Psoas muscle (tissue), 8 donors: ENCODE data around the gene FSTL4. TPM values are rescaled to one million over a fixed set of nuclear protein-coding genes. Genes with fewer than 3 reads are reported as not detected.

Experiments used
- ATAC-seq, 4 donors: fragments of 200-7000 bp; cut with Tn5 transposase; one replicate each; pipeline ENCODE4 v1.9.1; 2020; ENCODE audit warnings: moderate library complexity in 3 of 4, mild to moderate bottlenecking in 2 of 4
- DNase-seq, 2 donors: peaks; one replicate each; pipeline ENCODE4 v3.0.0-alpha.2; 2020
- H3K27ac ChIP-seq: fragments of 200-600 bp; one replicate; pipeline ENCODE4 v1.8.0; 2022
- H3K27me3 ChIP-seq, 3 donors: fragments of 200-600 bp in 1 of 3; one replicate each; pipeline versions ENCODE4 v1.6.1 to v1.8.0; 2013 to 2022; ENCODE audit warnings: low read length in 2 of 3, mild to moderate bottlenecking in 2 of 3, moderate library complexity in 1 of 3; ENCODE audit not compliant: insufficient read depth in 3 of 3
- H3K36me3 ChIP-seq, 2 donors: fragments of 200-600 bp in 1 of 2; one replicate each; pipeline versions ENCODE4 v1.6.1 to v1.8.0; 2013 to 2022; ENCODE audit warnings: low read depth in 1 of 2, mild to moderate bottlenecking in 1 of 2, moderate library complexity in 1 of 2; ENCODE audit not compliant: insufficient read depth in 1 of 2
- H3K4me1 ChIP-seq: fragments of 200-600 bp; one replicate; pipeline ENCODE4 v1.8.0; 2022
- H3K4me3 ChIP-seq: fragments of 200-600 bp; one replicate; pipeline ENCODE4 v1.8.0; 2022; ENCODE audit warnings: mild to moderate bottlenecking
- H3K9me3 ChIP-seq: fragments of 200-600 bp; one replicate; pipeline ENCODE4 v1.8.0; 2022
- CTCF ChIP-seq: fragments of 200-600 bp; IDR thresholded peaks from one replicate; pipeline ENCODE4 v1.8.0; 2022; ENCODE audit warnings: antibody characterized with exemption
- WGBS, 3 donors: extraction: QIAGEN DNeasy Blood & Tissue Kit; methylation state at CpG; one replicate each; pipeline versions ENCODE4 v1.1.6 to v1.1.7; 2013; 5-methylcytosine and 5-hydroxymethylcytosine counted together
- intact Hi-C, 2 donors: fragments of 100-400 bp; cut with DNase I; formaldehyde crosslinking; loops; one replicate each; pipeline versions ENCODE4 v1.11.0 to v1.14.2; 2022
- polyA plus RNA-seq, 3 donors: library from polyadenylated mRNA; stranded (reverse); fragments of 200-250 nt; gene quantifications; one replicate each; pipeline ENCODE4 v1.2.3, GENCODE V29; 2013
- total RNA-seq, 4 donors: library from RNA; stranded (reverse); fragmentation: NEBNext Ultra II Directional in 2 of 4; extraction: Animal tissue kit (Norgen Biotek cat#: 25700) in 2 of 4; gene quantifications; one replicate each; pipeline versions ENCODE4 v1.2.1 to v1.2.4, GENCODE V29; 2021 to 2023
- donor health status: healthy with polysubstance abuse.
- donor health status: DM: no; HTN: no; CAD: no; lungs with moderate emphysema.
- donor health status: Bipolar disorder and iron deficiency.
- donor health status: healthy.
- donor health status: DM: yes; HTN: yes; CAD: no.
- donor health status: DM: no; HTN: no; CAD: no.
- donor health status: DM: no; HTN: no; CAD: no.
- donor health status: DM: yes; HTN: yes; CAD: no.

Gene FSTL4
- total and polyA plus RNA-seq, 7 donors: 0.07 to 0.81 (median 0.24) TPM

GRCh38 chr5:133290669-133291240 is 321.6 kb downstream of the FSTL4 start:
- Histone ChIP-seq H3K9me3 (no peaks in the 10 kb centered on the region), H3K27me3 (no peaks in the 10 kb centered on the region), H3K36me3 (no peaks in the 10 kb centered on the region), H3K27ac (no peak overlapping the region), H3K4me1 (peaks cover 8% of the 10 kb centered on the region), H3K4me3 (no peak overlapping the region)
- no peak for DNase-seq
- WGBS, 3 donors: 84 to 89% (median 88%) methylated on average over 17 of the region's 17 CpGs
- intact Hi-C loops: no loop called here
- TF ChIP-seq CTCF: no peak
- ATAC-seq: no peak

- H3K4me1 ChIP-seq: peaks cover 14% of the 10 kb centered on the region
- intact Hi-C loops: no loop called here
- no peak overlapping the region for H3K4me3 ChIP-seq
- no peak overlapping the region for H3K27ac ChIP-seq
- no peak for TF ChIP-seq CTCF
- no peak for DNase-seq
- WGBS, 3 donors: 28 to 85% (median 85%) methylated on average over 9 of the region's 9 CpGs
- peak in 1 of 4 donors; percentile 31 for ATAC-seq
- H3K36me3 ChIP-seq: no peaks in the 10 kb centered on the region
- no peaks in the 10 kb centered on the region for H3K27me3 ChIP-seq
- H3K9me3 ChIP-seq: no peaks in the 10 kb centered on the region
Observed at GRCh38 chr5:133289686-133290367, 322.5 kb downstream of the FSTL4 start.

- WGBS, 3 donors: 51 to 91% (median 65%) methylated on average over 3 of the region's 3 CpGs
- no peak overlapping the region for H3K27ac ChIP-seq
- H3K4me3 ChIP-seq: no peak overlapping the region
- peaks cover 14% of the 10 kb centered on the region for H3K4me1 ChIP-seq
- H3K9me3 ChIP-seq: no peaks in the 10 kb centered on the region
- H3K36me3 ChIP-seq: no peaks in the 10 kb centered on the region
- no peaks in the 10 kb centered on the region for H3K27me3 ChIP-seq
- TF ChIP-seq CTCF: peak; percentile 66
- DNase-seq: peak; percentile 62 to 66
- peak; percentile 29 to 57 (median 47) for ATAC-seq
- intact Hi-C loops: loop anchor here (1.0 to 2.0 kb wide), 2 partner anchors 176 to 177 kb away; no protein-coding TSS in a partner anchor
Observed at GRCh38 chr5:133287500-133287899, 324.8 kb downstream of the FSTL4 start.

- Histone ChIP-seq H3K4me1 (peaks cover 14% of the 10 kb centered on the region), H3K36me3 (no peaks in the 10 kb centered on the region), H3K4me3 (no peak overlapping the region), H3K27me3 (no peaks in the 10 kb centered on the region), H3K27ac (peak overlapping the region; percentile 93), H3K9me3 (no peaks in the 10 kb centered on the region)
- ATAC-seq (no peak), DNase-seq (no peak)
- intact Hi-C loops: loop anchor here in 1 of 2 donors (2.0 kb wide), 1 partner anchor 176 kb away; no protein-coding TSS in a partner anchor
- 93 to 95% (median 95%) methylated on average over 3 of the region's 3 CpGs for WGBS, 3 donors
- TF ChIP-seq CTCF: no peak
Observed at GRCh38 chr5:133286483-133286882, 325.9 kb downstream of the FSTL4 start.
